CD4-positive, alpha-beta T cell (primary cell): ENCODE data around the gene TRPM1. TPM values are rescaled to one million over a fixed set of nuclear protein-coding genes. Genes with fewer than 3 reads are reported as not detected.

Experiments
- ATAC-seq: fragments of 200-7000 bp; cut with Tn5 transposase; one replicate; pipeline ENCODE4 v1.10.0; 2022; ENCODE audit warnings: mild to moderate bottlenecking; ENCODE audit not compliant: poor library complexity
- CTCF ChIA-PET: fragments of 350-600 bp; sonication (Branson Sonifier 250); formaldehyde crosslinking; loops from one replicate; lab custom pipeline; 2021; ENCODE audit warnings: antibody characterized with exemption, inconsistent platforms; lab: Charles Lee
- POLR2A ChIA-PET: fragments of 350-600 bp; sonication (Branson Sonifier 250); formaldehyde crosslinking; loops from one replicate; lab custom pipeline; 2021; ENCODE audit warnings: antibody characterized with exemption, inconsistent platforms; lab: Charles Lee
- DNase-seq, 14 experiments: peaks; one replicate each; pipeline ENCODE4 v3.0.0-alpha.2; 2013 to 2020; ENCODE audit warnings: mixed read lengths in 2 of 14
- H3K27ac ChIP-seq, 2 donors: one replicate each; pipeline versions ENCODE4 v1.5.1 to v1.7.0; 2013; ENCODE audit warnings: low read length in 2 of 2, low read depth in 1 of 2, mild to moderate bottlenecking in 1 of 2
- H3K27me3 ChIP-seq, 2 experiments: 1 replicate in 1 of 2; 2 replicates in 1 of 2; pipeline versions ENCODE4 v1.6.1 to v1.7.0; 2013; ENCODE audit warnings: low read length in 2 of 2, control low read depth in 1 of 2, mild to moderate bottlenecking in 1 of 2, moderate library complexity in 1 of 2; ENCODE audit not compliant: insufficient read depth in 2 of 2, control insufficient read depth in 1 of 2
- H3K36me3 ChIP-seq: one replicate; pipeline ENCODE4 v1.6.1; 2013; ENCODE audit warnings: low read length, control low read depth; ENCODE audit not compliant: insufficient read depth
- H3K4me1 ChIP-seq: one replicate; pipeline ENCODE4 v1.6.1; 2013; ENCODE audit warnings: low read length, control low read depth; ENCODE audit not compliant: insufficient read depth
- H3K4me3 ChIP-seq: one replicate; pipeline ENCODE4 v1.5.1; 2013; ENCODE audit warnings: mild to moderate bottlenecking, low read length, moderate library complexity
- H3K9me3 ChIP-seq, 2 experiments: 1 replicate in 1 of 2; 2 replicates in 1 of 2; pipeline versions ENCODE4 v1.6.1 to v1.7.0; 2013; ENCODE audit warnings: low read length in 2 of 2, mild to moderate bottlenecking in 2 of 2, control low read depth in 1 of 2, moderate library complexity in 1 of 2; ENCODE audit not compliant: control insufficient read depth in 1 of 2, insufficient read depth in 1 of 2
- H3K27ac Mint-ChIP-seq: one replicate; pipeline ENCODE4 v1.8.0; 2020; ENCODE audit warnings: mixed read lengths
- H3K27me3 Mint-ChIP-seq: one replicate; pipeline ENCODE4 v1.8.0; 2021; ENCODE audit warnings: mixed read lengths
- H3K36me3 Mint-ChIP-seq: one replicate; pipeline ENCODE4 v1.8.0; 2021; ENCODE audit warnings: low read depth, mixed read lengths
- H3K4me1 Mint-ChIP-seq: one replicate; pipeline ENCODE4 v1.8.0; 2021; ENCODE audit warnings: low read depth, mixed read lengths
- H3K4me3 Mint-ChIP-seq: one replicate; pipeline ENCODE4 v1.8.0; 2020; ENCODE audit warnings: mild to moderate bottlenecking, mixed read lengths
- H3K9me3 Mint-ChIP-seq: one replicate; pipeline ENCODE4 v1.8.0; 2020; ENCODE audit warnings: mixed read lengths
- intact Hi-C, 2 experiments: fragments of 100-400 bp; cut with DNase I in 1 of 2; cut with micrococcal nuclease in 1 of 2; formaldehyde crosslinking; loops; one replicate each; pipeline versions ENCODE4 v1.15.1 to v1.9.0; 2023 to 2025; cut with DNase I, micrococcal nuclease
- total RNA-seq, 174 experiments: library from RNA in 2 of 174; stranded (reverse) in 2 of 174; gene quantifications; one replicate each; pipeline ENCODE4 v1.2.3 and lab custom pipeline; 2021 to 2026
- TF ChIP-seq, protein P1 (sequence below): fragments of 200-600 bp; IDR thresholded peaks from one replicate; pipeline ENCODE4 v1.8.0; 2022; ENCODE audit warnings: antibody characterized with exemption, mild to moderate bottlenecking

The TRPM1 gene
- total RNA-seq, 2 experiments from 2014 or later, result not detected

DNA sequence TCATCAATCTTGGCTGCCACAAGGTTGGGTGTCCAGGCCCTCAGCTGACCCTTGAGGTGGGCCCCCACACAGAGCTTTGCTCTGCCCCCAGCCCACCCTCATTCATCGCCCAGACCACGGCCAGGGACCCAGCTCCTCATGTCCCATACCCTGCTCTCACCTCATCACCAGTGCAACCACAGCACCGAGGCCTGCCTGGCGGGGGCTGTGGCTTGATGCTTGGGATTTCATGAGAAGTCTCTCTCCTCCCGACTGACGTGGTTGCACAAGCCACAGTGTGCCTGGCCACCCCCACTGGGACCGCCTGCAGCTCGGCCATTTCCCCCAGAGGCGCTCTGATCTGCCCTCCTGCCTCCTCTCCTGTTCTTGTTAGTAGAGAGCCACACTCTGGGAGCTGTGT is 64.7 kb downstream of the TRPM1 start:
- Histone ChIP-seq H3K4me3 (no peak overlapping the region), H3K4me1 (no peaks in the 10 kb centered on the region), H3K27ac (no peak overlapping the region), H3K9me3 (no peaks in the 10 kb centered on the region), H3K27me3 (no peaks in the 10 kb centered on the region), H3K36me3 (no peaks in the 10 kb centered on the region)
- intact Hi-C loops, result no loop called here
- H3K27ac Mint-ChIP-seq, result no peak overlapping the region
- POLR2A ChIA-PET, result no interaction called here
- CTCF ChIA-PET, result no interaction called here
- H3K27me3 Mint-ChIP-seq, result no peaks in the 10 kb centered on the region
- ATAC-seq (no peak), DNase-seq (no peak)
- H3K9me3 Mint-ChIP-seq, result no peaks in the 10 kb centered on the region
- H3K4me1 Mint-ChIP-seq, result no peaks in the 10 kb centered on the region
- H3K4me3 Mint-ChIP-seq, result no peak overlapping the region
- H3K36me3 Mint-ChIP-seq, result no peaks in the 10 kb centered on the region
- TF ChIP-seq, protein P1, sequence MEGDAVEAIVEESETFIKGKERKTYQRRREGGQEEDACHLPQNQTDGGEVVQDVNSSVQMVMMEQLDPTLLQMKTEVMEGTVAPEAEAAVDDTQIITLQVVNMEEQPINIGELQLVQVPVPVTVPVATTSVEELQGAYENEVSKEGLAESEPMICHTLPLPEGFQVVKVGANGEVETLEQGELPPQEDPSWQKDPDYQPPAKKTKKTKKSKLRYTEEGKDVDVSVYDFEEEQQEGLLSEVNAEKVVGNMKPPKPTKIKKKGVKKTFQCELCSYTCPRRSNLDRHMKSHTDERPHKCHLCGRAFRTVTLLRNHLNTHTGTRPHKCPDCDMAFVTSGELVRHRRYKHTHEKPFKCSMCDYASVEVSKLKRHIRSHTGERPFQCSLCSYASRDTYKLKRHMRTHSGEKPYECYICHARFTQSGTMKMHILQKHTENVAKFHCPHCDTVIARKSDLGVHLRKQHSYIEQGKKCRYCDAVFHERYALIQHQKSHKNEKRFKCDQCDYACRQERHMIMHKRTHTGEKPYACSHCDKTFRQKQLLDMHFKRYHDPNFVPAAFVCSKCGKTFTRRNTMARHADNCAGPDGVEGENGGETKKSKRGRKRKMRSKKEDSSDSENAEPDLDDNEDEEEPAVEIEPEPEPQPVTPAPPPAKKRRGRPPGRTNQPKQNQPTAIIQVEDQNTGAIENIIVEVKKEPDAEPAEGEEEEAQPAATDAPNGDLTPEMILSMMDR, result no peak

DNA sequence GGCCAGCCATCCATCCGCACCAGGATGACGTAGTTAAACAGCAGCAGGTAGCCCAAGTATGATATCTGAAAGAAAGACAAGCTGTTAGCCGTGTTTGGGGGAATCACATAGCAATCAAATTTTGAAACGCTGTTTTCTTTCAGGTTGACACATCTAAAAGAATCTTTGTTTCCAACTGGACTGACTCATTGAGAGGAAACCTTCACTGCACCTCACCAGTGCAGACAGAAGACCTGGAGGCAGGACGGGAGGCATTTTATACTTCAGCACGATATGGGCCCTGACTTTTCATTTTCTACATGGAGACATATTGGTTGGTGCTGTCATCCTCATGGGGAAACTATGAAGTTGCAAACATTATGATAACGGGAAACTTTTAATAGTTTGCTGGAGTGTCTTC is 65.9 kb downstream of the TRPM1 start:
- Mint-ChIP-seq H3K27me3 (no peaks in the 10 kb centered on the region), H3K36me3 (no peaks in the 10 kb centered on the region), H3K4me3 (no peak overlapping the region), H3K9me3 (no peaks in the 10 kb centered on the region), H3K4me1 (no peaks in the 10 kb centered on the region), H3K27ac (no peak overlapping the region)
- TF ChIP-seq, protein P1, result no peak
- Histone ChIP-seq H3K4me3 (no peak overlapping the region), H3K9me3 (no peaks in the 10 kb centered on the region), H3K27me3 (no peaks in the 10 kb centered on the region), H3K36me3 (no peaks in the 10 kb centered on the region), H3K4me1 (no peaks in the 10 kb centered on the region), H3K27ac (no peak overlapping the region)
- DNase-seq (no peak), ATAC-seq (no peak)
- ChIA-PET POLR2A (no interaction called here), CTCF (no interaction called here)
- intact Hi-C loops, result no loop called here

DNA sequence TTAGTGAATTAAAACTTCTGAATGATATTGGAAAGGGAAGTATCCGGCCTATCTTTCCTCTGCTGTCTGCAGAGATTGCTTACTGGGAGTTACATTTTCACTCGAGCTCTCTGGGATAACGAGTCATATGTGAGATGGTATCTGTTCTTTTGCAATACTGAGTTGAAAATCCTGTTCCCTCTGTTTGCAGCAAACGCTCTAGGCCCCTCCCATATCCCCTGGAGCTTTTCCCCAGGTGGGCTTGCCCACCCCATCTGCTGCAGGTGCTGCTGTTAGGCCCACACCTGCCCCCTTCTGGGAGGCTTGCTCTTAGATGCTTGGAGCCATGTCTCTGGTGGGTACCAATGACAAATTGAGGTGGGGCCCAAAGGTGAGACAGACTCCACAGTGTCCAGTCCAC is 67.4 kb downstream of the TRPM1 start:
- H3K4me3 ChIP-seq, result no peak overlapping the region
- TF ChIP-seq, protein P1, result no peak
- no peaks in the 10 kb centered on the region for H3K9me3 Mint-ChIP-seq
- H3K27me3 Mint-ChIP-seq, result peaks cover under 1% of the 10 kb centered on the region
- H3K4me1 ChIP-seq, result no peaks in the 10 kb centered on the region
- ChIA-PET CTCF (no interaction called here), POLR2A (no interaction called here)
- no peaks in the 10 kb centered on the region for H3K27me3 ChIP-seq
- no peak overlapping the region for H3K27ac ChIP-seq
- H3K27ac Mint-ChIP-seq, result no peak overlapping the region
- H3K36me3 ChIP-seq, result no peaks in the 10 kb centered on the region
- ATAC-seq (no peak), DNase-seq (no peak)
- no peaks in the 10 kb centered on the region for H3K9me3 ChIP-seq
- H3K4me3 Mint-ChIP-seq, result no peak overlapping the region
- no peaks in the 10 kb centered on the region for H3K4me1 Mint-ChIP-seq
- no peaks in the 10 kb centered on the region for H3K36me3 Mint-ChIP-seq
- intact Hi-C loops, result no loop called here
